K562 (cell line): ENCODE results near the gene CCM2. TPM values are rescaled to one million over a fixed set of nuclear protein-coding genes. Genes with fewer than 3 reads are reported as not detected.

ENCODE experiments used
- ARID3A ChIP-seq: IDR thresholded peaks from 2 replicates; pipeline ENCODE4 v1.6.1; 2012; ENCODE audit warnings: low read depth, low read length, improper control_type of control experiment, borderline replicate concordance
- CEBPZ ChIP-seq: fragments of 150-350 bp; IDR thresholded peaks from 2 replicates; pipeline ENCODE4 v1.6.1; 2014; ENCODE audit warnings: low read depth, mild to moderate bottlenecking, low read length, borderline replicate concordance
- E2F6 ChIP-seq, 2 experiments: IDR thresholded peaks; 2 replicates each; pipeline ENCODE4 v1.6.1; 2011; ENCODE audit warnings: borderline replicate concordance in 1 of 2, control low read depth in 1 of 2, low read depth in 1 of 2, low read length in 1 of 2, mild to moderate bottlenecking in 1 of 2, mixed read lengths in 1 of 2, moderate library complexity in 1 of 2; ENCODE audit not compliant: insufficient read depth in 1 of 2, insufficient read length in 1 of 2, poor library complexity in 1 of 2, severe bottlenecking in 1 of 2; ENCODE audit errors: extremely low read depth in 1 of 2
- ELK1 ChIP-seq: sonication (generic); formaldehyde crosslinking; IDR thresholded peaks from 2 replicates; pipeline ENCODE4 v1.8.1; 2022; ENCODE audit warnings: missing genetic modification reagents
- MCM7 ChIP-seq, 2 experiments: fragments of 450-650 bp; IDR thresholded peaks; 2 replicates each; pipeline ENCODE4 v1.6.1; 2016 to 2018
- MNT ChIP-seq, 2 experiments: fragments of 450-650 bp; conservative IDR thresholded peaks; 2 replicates each; pipeline ENCODE4 v1.6.1; 2017; ENCODE audit warnings: mild to moderate bottlenecking in 2 of 2, moderate library complexity in 2 of 2
- NEUROD1 ChIP-seq: fragments of 150-350 bp; IDR thresholded peaks from 2 replicates; pipeline ENCODE4 v1.6.1; 2014; ENCODE audit warnings: borderline replicate concordance, low read length, low read depth; ENCODE audit not compliant: partially characterized antibody
- NKRF ChIP-seq: fragments of 450-650 bp; IDR thresholded peaks from 2 replicates; pipeline ENCODE4 v1.6.1; 2016; ENCODE audit warnings: borderline replicate concordance
- ZNF639 ChIP-seq, 2 experiments: fragments of 200-800 bp in 1 of 2; sonication (Bioruptor generic) in 1 of 2; sonication (generic) in 1 of 2; formaldehyde crosslinking in 1 of 2; IDR thresholded peaks in 1 of 2; conservative IDR thresholded peaks in 1 of 2; 2 replicates each; pipeline versions ENCODE4 v1.5.0 to v1.6.1; 2016 to 2020; ENCODE audit warnings: missing compliant biosample characterization in 1 of 2, missing genetic modification characterization in 1 of 2, missing genetic modification reagents in 1 of 2
- polyA plus RNA-seq, 8 experiments: library from polyadenylated mRNA; depleted of rRNA in 4 of 8; stranded (reverse) in 5 of 8; unstranded in 3 of 8; fragments of >200 nt; fragmentation: Nextera tagmentation in 2 of 8; fragmentation: Illumina TruSeq in 1 of 8; extraction: Ambion mirVana in 2 of 8; extraction: Trizol in 1 of 8; gene quantifications; 2 replicates each; pipeline versions ENCODE4 v1.2.1 to v1.2.3, GENCODE V29; 2011 to 2014; ENCODE audit warnings: inconsistent platforms in 1 of 8, missing spikeins in 1 of 8
- total RNA-seq, 7 experiments: library from RNA; depleted of rRNA in 6 of 7; stranded (reverse); fragments of >200 nt in 6 of 7; fragmentation: Illumina TruSeq in 2 of 7; extraction: Trizol in 2 of 7; gene quantifications; 2 replicates each; pipeline versions ENCODE4 v1.2.1 to v1.2.3, GENCODE V29; 2011 to 2021; ENCODE audit warnings: low replicate concordance in 1 of 7

CCM2 gene
- total and polyA plus RNA-seq, 9 of the 15 experiments (the other 6 are each of a cell fraction or from before 2014, with no cell fraction given), result 0.41 to 38.6 (median 25.9) TPM

GRCh38 chr7:45000093-45001032, at the start of gene CCM2 (continued):
- TF ChIP-seq E2F6 (IDR thresholded peaks at IDR 0.05; ENCODE audit: borderline replicate concordance in 1 of 2, extremely low read depth in 1 of 2, insufficient read depth in 1 of 2, insufficient read length in 1 of 2, low read depth in 1 of 2, low read length in 1 of 2, poor library complexity in 1 of 2, severe bottlenecking in 1 of 2) (peak in 1 of 2 experiments; percentile 6), ELK1 (CRISPR knock-in tag) (no peak), MCM7 (IDR thresholded peaks at IDR 0.05) (no peak), CEBPZ (no peak), NEUROD1 (no peak), ZNF639 (CRISPR knock-in tag; conservative IDR thresholded peaks at IDR 0.05 in 1 of 2, IDR thresholded peaks at IDR 0.05 in 1 of 2) (peak in 1 of 2 experiments; percentile 96; a peak in 2 of 4 replicates), MNT (conservative IDR thresholded peaks at IDR 0.05) (0 out of 4 replicates have a peak, but pooled peaks of 1 of the 2 experiments have one; percentile 12), NKRF (no peak), ARID3A (no peak)
